Lower lobe of right lung (tissue), 2 donors: ENCODE data around the gene FITM1. TPM values are rescaled to one million over a fixed set of nuclear protein-coding genes. Genes with fewer than 3 reads are reported as not detected.
A peak's percentile ranks its signal among the peaks of the same experiment; 100 is the strongest.

Source experiments
- ATAC-seq, 2 donors: fragments of 200-7000 bp; cut with Tn5 transposase; one replicate each; pipeline ENCODE4 v1.9.1; 2020 to 2022; ENCODE audit warnings: mild to moderate bottlenecking in 2 of 2, moderate library complexity in 2 of 2
- DNase-seq: peaks from one replicate; pipeline ENCODE4 v3.0.0-alpha.2; 2020
- H3K27ac ChIP-seq: fragments of 200-600 bp; one replicate; pipeline ENCODE4 v1.8.0; 2022
- H3K27me3 ChIP-seq: fragments of 200-600 bp; one replicate; pipeline ENCODE4 v1.8.0; 2022; ENCODE audit warnings: low read depth
- H3K36me3 ChIP-seq: fragments of 200-600 bp; one replicate; pipeline ENCODE4 v1.8.0; 2022; ENCODE audit warnings: mild to moderate bottlenecking
- H3K4me1 ChIP-seq: fragments of 200-600 bp; one replicate; pipeline ENCODE4 v1.8.0; 2022
- H3K4me3 ChIP-seq: fragments of 200-600 bp; one replicate; pipeline ENCODE4 v1.8.0; 2022; ENCODE audit warnings: mild to moderate bottlenecking
- H3K9me3 ChIP-seq: fragments of 200-600 bp; one replicate; pipeline ENCODE4 v1.8.0; 2022
- CTCF ChIP-seq: fragments of 200-600 bp; IDR thresholded peaks from one replicate; pipeline ENCODE4 v1.8.0; 2022; ENCODE audit warnings: antibody characterized with exemption, mild to moderate bottlenecking
- intact Hi-C: fragments of 100-400 bp; cut with DNase I; formaldehyde crosslinking; loops from one replicate; pipeline ENCODE4 v1.11.0; 2022
- total RNA-seq: library from RNA; stranded (reverse); fragmentation: NEBNext Ultra II Directional; extraction: Animal tissue kit (Norgen Biotek cat#: 25700); gene quantifications from one replicate; pipeline ENCODE4 v1.2.1, GENCODE V29; 2021
- donor health status: DM: no; HTN: yes; CAD: no; lungs with severe emphysema.

FITM1 gene
- total RNA-seq, 1 donor from 2014 or later: 0.97 TPM

- intact Hi-C loops: no loop called here
- no peaks in the 10 kb centered on the region for H3K9me3 ChIP-seq
- peak within 1 kb of the TSS; percentile 44 for H3K4me3 ChIP-seq
- H3K27me3 ChIP-seq: no peaks in the 10 kb centered on the region
- H3K27ac ChIP-seq: peak within 1 kb of the TSS; percentile 60
- peaks cover 13% of the 10 kb centered on the region for H3K4me1 ChIP-seq
- H3K36me3 ChIP-seq: peaks cover 76% of the 10 kb centered on the region
- DNase-seq: peak; percentile 87
- ATAC-seq: peak; percentile 91 to 92
- TF ChIP-seq CTCF: no peak
Measured at GRCh38 chr14:24171422-24172260, 41.2 kb downstream of the FITM1 start, which contains the start of gene REC8. Gene REC8 (plus strand): TSS chr14:24172080. CDS start chr14:24172553, 473 bp downstream.

- H3K4me3 ChIP-seq: peak overlapping the region; percentile 44
- peak overlapping the region; percentile 60 for H3K27ac ChIP-seq
- TF ChIP-seq CTCF: no peak
- H3K9me3 ChIP-seq: no peaks in the 10 kb centered on the region
- peak in 1 of 2 donors; percentile 8 for ATAC-seq
- intact Hi-C loops: no loop called here
- DNase-seq: no peak
- H3K36me3 ChIP-seq: peaks cover 76% of the 10 kb centered on the region
- H3K4me1 ChIP-seq: peaks cover 13% of the 10 kb centered on the region
- no peaks in the 10 kb centered on the region for H3K27me3 ChIP-seq
Measured at GRCh38 chr14:24172261-24172860, 41.9 kb downstream of the FITM1 start.

GRCh38 chr14:24172871-24173281 lies 42.4 kb downstream of the FITM1 start:
- H3K27me3 ChIP-seq: no peaks in the 10 kb centered on the region
- no peak overlapping the region for H3K27ac ChIP-seq
- H3K4me1 ChIP-seq: peaks cover 13% of the 10 kb centered on the region
- DNase-seq (no peak), ATAC-seq (no peak)
- peak overlapping the region; percentile 44 for H3K4me3 ChIP-seq
- peaks cover 76% of the 10 kb centered on the region for H3K36me3 ChIP-seq
- no peak for TF ChIP-seq CTCF
- intact Hi-C loops: no loop called here
- H3K9me3 ChIP-seq: no peaks in the 10 kb centered on the region

- H3K27me3 ChIP-seq: no peaks in the 10 kb centered on the region
- DNase-seq: no peak
- ATAC-seq: no peak
- H3K4me1 ChIP-seq: peaks cover 8% of the 10 kb centered on the region
- intact Hi-C loops: no loop called here
- no peak overlapping the region for H3K27ac ChIP-seq
- no peaks in the 10 kb centered on the region for H3K9me3 ChIP-seq
- TF ChIP-seq CTCF: no peak
- H3K4me3 ChIP-seq: no peak overlapping the region
- peaks cover 88% of the 10 kb centered on the region for H3K36me3 ChIP-seq
Measured at GRCh38 chr14:24176599-24176998, 46.1 kb downstream of the FITM1 start.

- no peak for TF ChIP-seq CTCF
- Histone ChIP-seq H3K4me1 (peaks cover 2% of the 10 kb centered on the region), H3K27ac (no peak overlapping the region), H3K36me3 (peaks cover 92% of the 10 kb centered on the region), H3K4me3 (no peak overlapping the region), H3K27me3 (no peaks in the 10 kb centered on the region), H3K9me3 (no peaks in the 10 kb centered on the region)
- DNase-seq: no peak
- intact Hi-C loops: no loop called here
- ATAC-seq: no peak
Measured at GRCh38 chr14:24177041-24177825, 46.8 kb downstream of the FITM1 start.
